ENCODE data around the gene CACNA1B.

DNA sequence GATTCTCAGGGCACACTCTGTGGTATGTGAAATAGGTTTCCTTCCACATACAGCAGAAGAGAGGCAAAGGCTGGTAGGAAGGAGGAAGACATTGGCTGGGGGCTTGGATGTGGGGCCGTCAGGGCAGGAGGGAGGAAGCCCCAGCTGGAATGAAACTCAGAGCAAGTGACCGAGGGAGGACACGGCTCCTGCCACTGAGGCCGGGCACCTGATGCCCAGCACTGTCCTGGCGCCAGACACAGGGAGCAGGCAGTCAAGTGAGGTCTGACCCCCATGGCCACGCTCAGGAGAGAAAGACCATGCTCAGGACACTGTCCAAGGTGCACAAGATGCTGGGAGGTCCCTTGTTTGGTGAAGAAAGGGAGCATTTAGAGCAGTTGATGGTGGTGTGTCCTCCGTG, 245.5 kb downstream of the CACNA1B start:
- no peak for TF ChIP-seq EP300 (IDR thresholded peaks at IDR 0.05)
- TF ChIP-seq POLR2A (IDR thresholded peaks at IDR 0.05; ENCODE audit: low read length), result no peak
- TF ChIP-seq, protein P1, sequence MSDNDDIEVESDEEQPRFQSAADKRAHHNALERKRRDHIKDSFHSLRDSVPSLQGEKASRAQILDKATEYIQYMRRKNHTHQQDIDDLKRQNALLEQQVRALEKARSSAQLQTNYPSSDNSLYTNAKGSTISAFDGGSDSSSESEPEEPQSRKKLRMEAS (IDR thresholded peaks at IDR 0.05), result no peak
- TF ChIP-seq, protein P2, sequence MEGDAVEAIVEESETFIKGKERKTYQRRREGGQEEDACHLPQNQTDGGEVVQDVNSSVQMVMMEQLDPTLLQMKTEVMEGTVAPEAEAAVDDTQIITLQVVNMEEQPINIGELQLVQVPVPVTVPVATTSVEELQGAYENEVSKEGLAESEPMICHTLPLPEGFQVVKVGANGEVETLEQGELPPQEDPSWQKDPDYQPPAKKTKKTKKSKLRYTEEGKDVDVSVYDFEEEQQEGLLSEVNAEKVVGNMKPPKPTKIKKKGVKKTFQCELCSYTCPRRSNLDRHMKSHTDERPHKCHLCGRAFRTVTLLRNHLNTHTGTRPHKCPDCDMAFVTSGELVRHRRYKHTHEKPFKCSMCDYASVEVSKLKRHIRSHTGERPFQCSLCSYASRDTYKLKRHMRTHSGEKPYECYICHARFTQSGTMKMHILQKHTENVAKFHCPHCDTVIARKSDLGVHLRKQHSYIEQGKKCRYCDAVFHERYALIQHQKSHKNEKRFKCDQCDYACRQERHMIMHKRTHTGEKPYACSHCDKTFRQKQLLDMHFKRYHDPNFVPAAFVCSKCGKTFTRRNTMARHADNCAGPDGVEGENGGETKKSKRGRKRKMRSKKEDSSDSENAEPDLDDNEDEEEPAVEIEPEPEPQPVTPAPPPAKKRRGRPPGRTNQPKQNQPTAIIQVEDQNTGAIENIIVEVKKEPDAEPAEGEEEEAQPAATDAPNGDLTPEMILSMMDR (IDR thresholded peaks at IDR 0.05), result no peak
- no peak for TF ChIP-seq SMC3 (IDR thresholded peaks at IDR 0.05)
- no peak for TF ChIP-seq HDAC2 (IDR thresholded peaks at IDR 0.05)
- TF ChIP-seq JUNB (IDR thresholded peaks at IDR 0.05), result no peak
- TF ChIP-seq EHMT2 (IDR thresholded peaks at IDR 0.05; ENCODE audit: low read depth), result no peak
- TF ChIP-seq SREBF2 (IDR thresholded peaks at IDR 0.05), result no peak
- TF ChIP-seq, protein P3, sequence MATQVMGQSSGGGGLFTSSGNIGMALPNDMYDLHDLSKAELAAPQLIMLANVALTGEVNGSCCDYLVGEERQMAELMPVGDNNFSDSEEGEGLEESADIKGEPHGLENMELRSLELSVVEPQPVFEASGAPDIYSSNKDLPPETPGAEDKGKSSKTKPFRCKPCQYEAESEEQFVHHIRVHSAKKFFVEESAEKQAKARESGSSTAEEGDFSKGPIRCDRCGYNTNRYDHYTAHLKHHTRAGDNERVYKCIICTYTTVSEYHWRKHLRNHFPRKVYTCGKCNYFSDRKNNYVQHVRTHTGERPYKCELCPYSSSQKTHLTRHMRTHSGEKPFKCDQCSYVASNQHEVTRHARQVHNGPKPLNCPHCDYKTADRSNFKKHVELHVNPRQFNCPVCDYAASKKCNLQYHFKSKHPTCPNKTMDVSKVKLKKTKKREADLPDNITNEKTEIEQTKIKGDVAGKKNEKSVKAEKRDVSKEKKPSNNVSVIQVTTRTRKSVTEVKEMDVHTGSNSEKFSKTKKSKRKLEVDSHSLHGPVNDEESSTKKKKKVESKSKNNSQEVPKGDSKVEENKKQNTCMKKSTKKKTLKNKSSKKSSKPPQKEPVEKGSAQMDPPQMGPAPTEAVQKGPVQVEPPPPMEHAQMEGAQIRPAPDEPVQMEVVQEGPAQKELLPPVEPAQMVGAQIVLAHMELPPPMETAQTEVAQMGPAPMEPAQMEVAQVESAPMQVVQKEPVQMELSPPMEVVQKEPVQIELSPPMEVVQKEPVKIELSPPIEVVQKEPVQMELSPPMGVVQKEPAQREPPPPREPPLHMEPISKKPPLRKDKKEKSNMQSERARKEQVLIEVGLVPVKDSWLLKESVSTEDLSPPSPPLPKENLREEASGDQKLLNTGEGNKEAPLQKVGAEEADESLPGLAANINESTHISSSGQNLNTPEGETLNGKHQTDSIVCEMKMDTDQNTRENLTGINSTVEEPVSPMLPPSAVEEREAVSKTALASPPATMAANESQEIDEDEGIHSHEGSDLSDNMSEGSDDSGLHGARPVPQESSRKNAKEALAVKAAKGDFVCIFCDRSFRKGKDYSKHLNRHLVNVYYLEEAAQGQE (IDR thresholded peaks at IDR 0.05), result no peak
- TF ChIP-seq KDM5A (IDR thresholded peaks at IDR 0.05), result no peak
- no peak for TF ChIP-seq MAFK (IDR thresholded peaks at IDR 0.05; ENCODE audit: partially characterized antibody)
- TF ChIP-seq BHLHE40 (IDR thresholded peaks at IDR 0.05; ENCODE audit: low read depth, low read length), result no peak
